ENCODE measurements around the gene ZBED5.

ZBED5 gene

GRCh38 chr11:10862446-10862845, 4.6 kb upstream of the ZBED5 start:
- DNase-seq (ENCODE audit: low spot score) = no peak
- TF ChIP-seq CTCF (IDR thresholded peaks at IDR 0.05; ENCODE audit: extremely low read depth, missing control alignments) = no peak

- no peak for DNase-seq (ENCODE audit: low spot score)
These were observed 3.9 kb upstream of the ZBED5 start for GRCh38 chr11:10861799-10862198.

GRCh38 chr11:10861047-10861446, 3.2 kb upstream of the ZBED5 start:
- TF ChIP-seq CTCF (IDR thresholded peaks at IDR 0.05; ENCODE audit: extremely low read depth, missing control alignments) = no peak
- no peak for DNase-seq (ENCODE audit: low spot score)

More at GRCh38 chr11:10861799-10862198, 3.9 kb upstream of the ZBED5 start:
- no peak for TF ChIP-seq CTCF (IDR thresholded peaks at IDR 0.05; ENCODE audit: extremely low read depth, missing control alignments)

GRCh38 chr11:10858439-10859325, 829 bp upstream of the ZBED5 start:
- peak; percentile 21 for DNase-seq (ENCODE audit: low spot score)
- no peak for TF ChIP-seq CTCF (IDR thresholded peaks at IDR 0.05; ENCODE audit: extremely low read depth, missing control alignments)

- no peak for DNase-seq (ENCODE audit: low spot score)
- TF ChIP-seq CTCF (IDR thresholded peaks at IDR 0.05; ENCODE audit: extremely low read depth, missing control alignments) = no peak
These were observed 469 bp downstream of the ZBED5 start for GRCh38 chr11:10857459-10857708.

- peak; percentile 13 for DNase-seq (ENCODE audit: low spot score)
- no peak for TF ChIP-seq CTCF (IDR thresholded peaks at IDR 0.05; ENCODE audit: extremely low read depth, missing control alignments)
These were observed 979 bp downstream of the ZBED5 start for GRCh38 chr11:10856689-10857458.

- DNase-seq (ENCODE audit: low spot score) = no peak
- no peak for TF ChIP-seq CTCF (IDR thresholded peaks at IDR 0.05; ENCODE audit: extremely low read depth, missing control alignments)
These were observed 2.6 kb downstream of the ZBED5 start for GRCh38 chr11:10855295-10855694.

Measured in GM20000 (cell line).